Stimulated activated CD4-positive, alpha-beta T cell treated with anti-CD3 and anti-CD28 coated beads, Interleukin-2, amount 100 ng/mL, for 4 hours (primary cell): ENCODE results near the gene TNFRSF12A.

Experiments used
- DNase-seq: peaks from one replicate; pipeline ENCODE4 v3.0.0-alpha.2; 2020; ENCODE audit warnings: low read depth

TNFRSF12A gene

GRCh38 chr16:3020247-3020603 is at the start of gene TNFRSF12A:
Gene TNFRSF12A (plus strand): TSS chr16:3020368. CDS start chr16:3020398, 30 bp downstream.
- no peak for DNase-seq

GRCh38 chr16:2970563-2970962 is 49.6 kb upstream of the TNFRSF12A start:
- DNase-seq: no peak

GRCh38 chr16:2971134-2971984 is 48.8 kb upstream of the TNFRSF12A start:
- DNase-seq: no peak

- DNase-seq: no peak
Measured at GRCh38 chr16:2971985-2972784, 48.0 kb upstream of the TNFRSF12A start.

GRCh38 chr16:2973093-2973492 is 47.1 kb upstream of the TNFRSF12A start:
- no peak for DNase-seq

- DNase-seq: no peak
Measured at GRCh38 chr16:2973605-2974318, 46.4 kb upstream of the TNFRSF12A start.

GRCh38 chr16:2974319-2975056 is 45.7 kb upstream of the TNFRSF12A start:
- no peak for DNase-seq

GRCh38 chr16:2975161-2975795 is 44.9 kb upstream of the TNFRSF12A start:
- no peak for DNase-seq

GRCh38 chr16:2976201-2976600 is 44.0 kb upstream of the TNFRSF12A start:
- DNase-seq: no peak

- no peak for DNase-seq
Measured at GRCh38 chr16:2976673-2977072, 43.5 kb upstream of the TNFRSF12A start.

- DNase-seq: no peak
Measured at GRCh38 chr16:2977440-2977839, 42.7 kb upstream of the TNFRSF12A start.

GRCh38 chr16:2979669-2980226 is 40.4 kb upstream of the TNFRSF12A start:
- DNase-seq: no peak

- DNase-seq: peak; percentile 91
Measured at GRCh38 chr16:2980227-2981176, 39.7 kb upstream of the TNFRSF12A start, which contains the start of gene PKMYT1. Gene PKMYT1 (minus strand): TSS chr16:2980446. CDS start chr16:2979657, 789 bp downstream.

- DNase-seq: no peak
Measured at GRCh38 chr16:2981177-2981898, 38.8 kb upstream of the TNFRSF12A start.

GRCh38 chr16:2981899-2982250 is 38.3 kb upstream of the TNFRSF12A start:
- DNase-seq: no peak

- no peak for DNase-seq
Measured at GRCh38 chr16:2982402-2982801, 37.8 kb upstream of the TNFRSF12A start.

- peak; percentile 52 for DNase-seq
Measured at GRCh38 chr16:2983706-2984136, 36.4 kb upstream of the TNFRSF12A start.

GRCh38 chr16:2985462-2985861 is 34.7 kb upstream of the TNFRSF12A start:
- DNase-seq: no peak

- no peak for DNase-seq
Measured at GRCh38 chr16:2985893-2986355, 34.2 kb upstream of the TNFRSF12A start.
